ENCODE data around the gene EPB41L1.

DNA sequence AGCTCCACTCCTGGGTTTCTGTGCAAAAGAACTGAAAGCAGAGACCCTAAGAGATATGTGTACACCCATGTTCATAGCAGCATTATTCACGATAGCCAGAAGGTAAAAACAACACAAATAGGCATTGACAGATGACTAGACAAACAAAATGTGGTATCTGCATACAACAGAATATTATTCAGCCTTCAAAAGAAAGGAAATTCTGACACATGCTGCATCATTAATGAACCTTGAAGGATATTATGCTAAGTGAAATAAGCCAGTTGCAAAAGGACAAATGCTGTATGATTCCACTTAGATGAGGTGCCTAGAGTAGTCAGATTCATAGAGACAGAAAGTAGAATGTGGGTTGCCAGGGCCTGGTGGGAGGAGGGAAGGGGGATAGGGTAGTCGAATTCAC lies 99.5 kb downstream of the EPB41L1 start:
- TF ChIP-seq TAF1 (IDR thresholded peaks at IDR 0.05; ENCODE audit: borderline replicate concordance, insufficient read depth, low read length) (no peak), SIN3A (IDR thresholded peaks at IDR 0.05; ENCODE audit: borderline replicate concordance, insufficient read depth, low read length) (no peak), POLR2AphosphoS5 (IDR thresholded peaks at IDR 0.05; ENCODE audit: low read depth, low read length) (no peak)
- TF ChIP-seq, protein P1, sequence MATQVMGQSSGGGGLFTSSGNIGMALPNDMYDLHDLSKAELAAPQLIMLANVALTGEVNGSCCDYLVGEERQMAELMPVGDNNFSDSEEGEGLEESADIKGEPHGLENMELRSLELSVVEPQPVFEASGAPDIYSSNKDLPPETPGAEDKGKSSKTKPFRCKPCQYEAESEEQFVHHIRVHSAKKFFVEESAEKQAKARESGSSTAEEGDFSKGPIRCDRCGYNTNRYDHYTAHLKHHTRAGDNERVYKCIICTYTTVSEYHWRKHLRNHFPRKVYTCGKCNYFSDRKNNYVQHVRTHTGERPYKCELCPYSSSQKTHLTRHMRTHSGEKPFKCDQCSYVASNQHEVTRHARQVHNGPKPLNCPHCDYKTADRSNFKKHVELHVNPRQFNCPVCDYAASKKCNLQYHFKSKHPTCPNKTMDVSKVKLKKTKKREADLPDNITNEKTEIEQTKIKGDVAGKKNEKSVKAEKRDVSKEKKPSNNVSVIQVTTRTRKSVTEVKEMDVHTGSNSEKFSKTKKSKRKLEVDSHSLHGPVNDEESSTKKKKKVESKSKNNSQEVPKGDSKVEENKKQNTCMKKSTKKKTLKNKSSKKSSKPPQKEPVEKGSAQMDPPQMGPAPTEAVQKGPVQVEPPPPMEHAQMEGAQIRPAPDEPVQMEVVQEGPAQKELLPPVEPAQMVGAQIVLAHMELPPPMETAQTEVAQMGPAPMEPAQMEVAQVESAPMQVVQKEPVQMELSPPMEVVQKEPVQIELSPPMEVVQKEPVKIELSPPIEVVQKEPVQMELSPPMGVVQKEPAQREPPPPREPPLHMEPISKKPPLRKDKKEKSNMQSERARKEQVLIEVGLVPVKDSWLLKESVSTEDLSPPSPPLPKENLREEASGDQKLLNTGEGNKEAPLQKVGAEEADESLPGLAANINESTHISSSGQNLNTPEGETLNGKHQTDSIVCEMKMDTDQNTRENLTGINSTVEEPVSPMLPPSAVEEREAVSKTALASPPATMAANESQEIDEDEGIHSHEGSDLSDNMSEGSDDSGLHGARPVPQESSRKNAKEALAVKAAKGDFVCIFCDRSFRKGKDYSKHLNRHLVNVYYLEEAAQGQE (IDR thresholded peaks at IDR 0.05; ENCODE audit: insufficient read depth in 1 of 2, low read depth in 2 of 2, low read length in 2 of 2): no peak

Measured in PFSK-1 (cell line).